T-cell (primary cell): ENCODE data around the gene APOB. TPM values are rescaled to one million over a fixed set of nuclear protein-coding genes. Genes with fewer than 3 reads are reported as not detected.

ENCODE experiments used
- ATAC-seq, 4 experiments: fragments of 200-7000 bp in 3 of 4; fragments of 150-1000 bp in 1 of 4; cut with Tn5 transposase; replicated peaks in 1 of 4; 1 replicate in 3 of 4; 2 replicates in 1 of 4; pipeline ENCODE4 v1.10.0; 2021; ENCODE audit warnings: moderate library complexity in 3 of 4, mild to moderate bottlenecking in 2 of 4, moderate number of reproducible peaks in 1 of 4
- CTCF ChIA-PET, 2 donors: fragments of 300-600 bp; sonication (Branson Sonifier 250); formaldehyde crosslinking; loops; one replicate each; lab custom pipeline; 2022; ENCODE audit warnings: antibody characterized with exemption in 2 of 2; lab: Charles Lee
- POLR2A ChIA-PET, 2 donors: fragments of 300-600 bp; sonication (Branson Sonifier 250); formaldehyde crosslinking; loops; one replicate each; lab custom pipeline; 2022; ENCODE audit warnings: antibody characterized with exemption in 2 of 2; lab: Charles Lee
- DNase-seq, 35 experiments: peaks; one replicate each; pipeline versions ENCODE4 v3.0.0 to v3.0.0-alpha.2; 2013 to 2023
- H3K27ac ChIP-seq: one replicate; pipeline ENCODE4 v1.5.1; 2013; ENCODE audit warnings: low read length
- H3K27me3 ChIP-seq, 2 experiments: replicated peaks in 1 of 2; 1 replicate in 1 of 2; 2 replicates in 1 of 2; pipeline versions ENCODE4 v1.6.1 to v1.7.0; 2013; ENCODE audit warnings: low read length in 1 of 2, mixed read lengths in 1 of 2; ENCODE audit not compliant: control insufficient read depth in 2 of 2, insufficient read depth in 2 of 2; ENCODE audit errors: extremely low read depth in 1 of 2
- H3K36me3 ChIP-seq, 2 donors: 1 replicate in 1 of 2; 2 replicates in 1 of 2; pipeline versions ENCODE4 v1.6.1 to v1.7.0; 2013; ENCODE audit warnings: low read length in 1 of 2; ENCODE audit not compliant: control insufficient read depth in 2 of 2, insufficient read depth in 1 of 2; ENCODE audit errors: extremely low read depth in 1 of 2
- H3K4me1 ChIP-seq, 2 experiments: 1 replicate in 1 of 2; 2 replicates in 1 of 2; pipeline versions ENCODE4 v1.6.1 to v1.7.0; 2013; ENCODE audit warnings: low read length in 2 of 2, mixed read lengths in 1 of 2; ENCODE audit not compliant: insufficient read depth in 2 of 2, control insufficient read depth in 1 of 2; ENCODE audit errors: extremely low read depth in 1 of 2
- H3K4me3 ChIP-seq, 2 donors: 1 replicate in 1 of 2; 2 replicates in 1 of 2; pipeline versions ENCODE4 v1.5.1 to v1.7.0; 2013; ENCODE audit warnings: mild to moderate bottlenecking in 2 of 2, low read length in 1 of 2, moderate library complexity in 1 of 2; ENCODE audit not compliant: control insufficient read depth in 1 of 2; ENCODE audit errors: extremely low read depth in 1 of 2
- H3K9me3 ChIP-seq: 2 replicates; pipeline ENCODE4 v1.7.0; 2013
- H3K27ac Mint-ChIP-seq, 2 donors: one replicate each; pipeline ENCODE4 v1.8.0; 2020 to 2021; ENCODE audit warnings: mild to moderate bottlenecking in 2 of 2, mixed read lengths in 2 of 2
- H3K27me3 Mint-ChIP-seq, 2 donors: one replicate each; pipeline ENCODE4 v1.8.0; 2021 to 2022; ENCODE audit warnings: mixed read lengths in 2 of 2
- H3K36me3 Mint-ChIP-seq: one replicate; pipeline ENCODE4 v1.8.0; 2021; ENCODE audit warnings: mixed read lengths
- H3K4me1 Mint-ChIP-seq, 3 donors: one replicate each; pipeline ENCODE4 v1.8.0; 2020 to 2022; ENCODE audit warnings: mixed read lengths in 3 of 3, mild to moderate bottlenecking in 1 of 3
- H3K4me3 Mint-ChIP-seq, 3 donors: one replicate each; pipeline ENCODE4 v1.8.0; 2020 to 2022; ENCODE audit warnings: mild to moderate bottlenecking in 3 of 3, mixed read lengths in 3 of 3, moderate library complexity in 3 of 3
- H3K9me3 Mint-ChIP-seq, 3 donors: one replicate each; pipeline ENCODE4 v1.8.0; 2020 to 2022; ENCODE audit warnings: mixed read lengths in 3 of 3
- WGBS: methylation state at CpG from one replicate; pipeline ENCODE4 v1.1.5; 2013; ENCODE audit warnings: missing lambda C conversion rate; ENCODE audit not compliant: insufficient coverage; 5-methylcytosine and 5-hydroxymethylcytosine counted together
- total RNA-seq, 35 experiments: library from RNA in 6 of 35; stranded (reverse) in 6 of 35; fragments of 120-200 nt in 1 of 35; gene quantifications; one replicate each; pipeline versions ENCODE4 v1.2.1 to v1.2.4 and lab custom pipeline; 2013 to 2026

Gene APOB
- total RNA-seq, 5 donors from 2014 or later (not counting 1 experiment from before 2014, with no cell fraction given), result 1.2 to 2.0 (median 1.9) TPM; not detected in 2

- CTCF ChIA-PET, result interaction anchor here (1.0 to 6.1 kb wide), 6 partner anchors 12 to 301 kb away, joined by 3 to 63 read pairs (median 19); no protein-coding TSS in a partner anchor
- H3K27me3 Mint-ChIP-seq, result peaks cover 22 to 24% of the 10 kb centered on the region in 2 donors
- no peaks in the 10 kb centered on the region for H3K9me3 Mint-ChIP-seq
Measured at GRCh38 chr2:20961858-20962257, 82.0 kb downstream of the APOB start.

GRCh38 chr2:20960003-20960402, 83.9 kb downstream of the APOB start:
- H3K4me1 Mint-ChIP-seq, result no peaks in the 10 kb centered on the region
- Histone ChIP-seq H3K4me3 (no peak overlapping the region), H3K9me3 (no peaks in the 10 kb centered on the region), H3K27ac (no peak overlapping the region), H3K4me1 (no peaks in the 10 kb centered on the region), H3K36me3 (no peaks in the 10 kb centered on the region), H3K27me3 (peaks cover 0 to 20% of the 10 kb centered on the region in 2 experiments)
- ATAC-seq, result no peak
- H3K9me3 Mint-ChIP-seq, result no peaks in the 10 kb centered on the region
- CTCF ChIA-PET, result interaction anchor here (2.2 to 2.6 kb wide), 2 partner anchors 299 kb away, joined by 6 to 10 read pairs; no protein-coding TSS in a partner anchor
- no peaks in the 10 kb centered on the region for H3K36me3 Mint-ChIP-seq
- H3K4me3 Mint-ChIP-seq, result no peak overlapping the region
- POLR2A ChIA-PET, result no interaction called here
- DNase-seq, result no peak
- no peak overlapping the region for H3K27ac Mint-ChIP-seq
- WGBS, result 66% methylated on average over 2 of the region's 4 CpGs
- peaks cover 14 to 16% of the 10 kb centered on the region in 2 donors for H3K27me3 Mint-ChIP-seq

More at GRCh38 chr2:20961858-20962257, 82.0 kb downstream of the APOB start:
- Histone ChIP-seq H3K4me3 (no peak overlapping the region), H3K4me1 (no peaks in the 10 kb centered on the region), H3K27ac (no peak overlapping the region), H3K9me3 (no peaks in the 10 kb centered on the region), H3K36me3 (no peaks in the 10 kb centered on the region), H3K27me3 (peaks cover 0 to 20% of the 10 kb centered on the region in 2 experiments)
- H3K4me1 Mint-ChIP-seq, result no peaks in the 10 kb centered on the region
- H3K4me3 Mint-ChIP-seq, result no peak overlapping the region
- WGBS, result 65% methylated on average over 5 of the region's 7 CpGs
- no peak for ATAC-seq
- no peaks in the 10 kb centered on the region for H3K36me3 Mint-ChIP-seq
- no peak for DNase-seq
- POLR2A ChIA-PET, result no interaction called here
- no peak overlapping the region for H3K27ac Mint-ChIP-seq

- Histone ChIP-seq H3K36me3 (no peaks in the 10 kb centered on the region), H3K9me3 (no peaks in the 10 kb centered on the region), H3K4me1 (no peaks in the 10 kb centered on the region), H3K4me3 (no peak overlapping the region), H3K27me3 (peaks cover 0 to 20% of the 10 kb centered on the region in 2 experiments), H3K27ac (no peak overlapping the region)
- no peaks in the 10 kb centered on the region for H3K4me1 Mint-ChIP-seq
- no peak for ATAC-seq
- ChIA-PET CTCF (interaction anchor here (0.6 to 2.6 kb wide), 4 partner anchors 253 to 298 kb away, joined by 3 to 10 read pairs (median 5); no protein-coding TSS in a partner anchor), POLR2A (no interaction called here)
- DNase-seq, result no peak
- H3K27ac Mint-ChIP-seq, result no peak overlapping the region
- WGBS, result 67% methylated on average over 4 of the region's 4 CpGs
- peaks cover 14 to 16% of the 10 kb centered on the region in 2 donors for H3K27me3 Mint-ChIP-seq
- H3K4me3 Mint-ChIP-seq, result no peak overlapping the region
- H3K9me3 Mint-ChIP-seq, result no peaks in the 10 kb centered on the region
- no peaks in the 10 kb centered on the region for H3K36me3 Mint-ChIP-seq
Measured at GRCh38 chr2:20959252-20959651, 84.6 kb downstream of the APOB start.

- Mint-ChIP-seq H3K36me3 (no peaks in the 10 kb centered on the region), H3K27ac (no peak overlapping the region)
- peaks cover 0 to 20% of the 10 kb centered on the region in 2 experiments for H3K27me3 ChIP-seq
Measured at GRCh38 chr2:20957788-20958525, 85.9 kb downstream of the APOB start.

GRCh38 chr2:20955277-20956026, 88.4 kb downstream of the APOB start:
- no peak for ATAC-seq
- H3K9me3 Mint-ChIP-seq, result no peaks in the 10 kb centered on the region
- no peak for DNase-seq
- H3K4me1 ChIP-seq, result no peaks in the 10 kb centered on the region
- H3K27ac ChIP-seq, result no peak overlapping the region
- H3K4me3 Mint-ChIP-seq, result no peak overlapping the region
- peaks cover 0 to 2% of the 10 kb centered on the region in 2 donors for H3K27me3 Mint-ChIP-seq
- H3K27ac Mint-ChIP-seq, result no peak overlapping the region
- no peak overlapping the region for H3K4me3 ChIP-seq
- H3K36me3 ChIP-seq, result no peaks in the 10 kb centered on the region
- no peaks in the 10 kb centered on the region for H3K4me1 Mint-ChIP-seq
- WGBS, result 54% methylated on average over 3 of the region's 10 CpGs
- no peaks in the 10 kb centered on the region for H3K9me3 ChIP-seq
- H3K27me3 ChIP-seq, result peaks cover 0 to 24% of the 10 kb centered on the region in 2 experiments
- CTCF ChIA-PET, result no interaction called here
- H3K36me3 Mint-ChIP-seq, result no peaks in the 10 kb centered on the region
- POLR2A ChIA-PET, result no interaction called here

More at GRCh38 chr2:20957788-20958525, 85.9 kb downstream of the APOB start:
- H3K4me1 Mint-ChIP-seq, result no peaks in the 10 kb centered on the region
- POLR2A ChIA-PET, result no interaction called here
- 84% methylated on average over 15 of the region's 21 CpGs for WGBS
- no peak overlapping the region for H3K4me3 Mint-ChIP-seq
- no peak for ATAC-seq
- H3K27ac ChIP-seq, result no peak overlapping the region
- no peaks in the 10 kb centered on the region for H3K36me3 ChIP-seq
- no peak for DNase-seq
- no peaks in the 10 kb centered on the region for H3K9me3 ChIP-seq
- H3K4me1 ChIP-seq, result no peaks in the 10 kb centered on the region
- no peak overlapping the region for H3K4me3 ChIP-seq
- H3K27me3 Mint-ChIP-seq, result peaks cover 10 to 12% of the 10 kb centered on the region in 2 donors
- H3K9me3 Mint-ChIP-seq, result no peaks in the 10 kb centered on the region
- CTCF ChIA-PET, result interaction anchor here in 1 of 2 donors (1.0 kb wide), 1 partner anchor 297 kb away, joined by 4 read pairs; no protein-coding TSS in a partner anchor

- H3K4me3 ChIP-seq, result no peak overlapping the region
- POLR2A ChIA-PET, result no interaction called here
- H3K36me3 ChIP-seq, result no peaks in the 10 kb centered on the region
- CTCF ChIA-PET, result no interaction called here
- H3K9me3 Mint-ChIP-seq, result no peaks in the 10 kb centered on the region
- H3K27me3 ChIP-seq, result peaks cover 0 to 24% of the 10 kb centered on the region in 2 experiments
- H3K36me3 Mint-ChIP-seq, result no peaks in the 10 kb centered on the region
- H3K9me3 ChIP-seq, result no peaks in the 10 kb centered on the region
- no peaks in the 10 kb centered on the region for H3K27me3 Mint-ChIP-seq
- no peaks in the 10 kb centered on the region for H3K4me1 ChIP-seq
- 81% methylated on average over 9 of the region's 10 CpGs for WGBS
- H3K27ac Mint-ChIP-seq, result no peak overlapping the region
- no peak for DNase-seq
- H3K4me3 Mint-ChIP-seq, result no peak overlapping the region
- no peaks in the 10 kb centered on the region for H3K4me1 Mint-ChIP-seq
- no peak overlapping the region for H3K27ac ChIP-seq
- no peak for ATAC-seq
Measured at GRCh38 chr2:20953146-20953824, 90.6 kb downstream of the APOB start.
